ENCODE measurements around the gene LRBA. TPM values are rescaled to one million over a fixed set of nuclear protein-coding genes. Genes with fewer than 3 reads are reported as not detected.

LRBA gene
- total and polyA plus RNA-seq, 4 donors, result 8.2 to 69.8 (median 32.8) TPM

DNA sequence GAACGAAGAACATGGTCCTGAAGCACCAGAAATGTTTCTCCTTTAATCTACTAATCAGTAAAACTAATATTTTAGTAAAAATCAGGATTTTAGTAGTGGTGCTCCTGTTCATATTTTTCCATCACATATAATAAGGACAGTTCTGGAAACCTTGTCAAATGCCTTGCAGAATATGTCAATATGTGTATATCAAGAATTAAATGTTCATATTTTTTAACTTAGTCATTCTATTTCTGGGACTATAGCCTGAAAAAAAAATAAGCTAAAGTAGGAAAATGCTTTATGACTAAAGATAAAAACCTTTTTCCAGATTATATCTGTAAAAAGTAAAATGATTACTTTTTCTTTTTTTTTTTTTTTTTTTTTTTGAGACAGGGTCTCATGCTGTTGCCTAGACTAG lies 368.1 kb downstream of the LRBA start:
- Histone ChIP-seq H3K27me3 (ENCODE audit: control insufficient read depth in 4 of 4, insufficient read depth in 4 of 4, low read length in 3 of 4) (no peaks in the 10 kb centered on the region), H3K9ac (ENCODE audit: low read depth in 1 of 2, low read length in 2 of 2) (no peak overlapping the region), H3K9me3 (ENCODE audit: control insufficient read depth in 4 of 4, low read length in 3 of 4) (no peaks in the 10 kb centered on the region), H3K4me1 (ENCODE audit: control insufficient read depth in 4 of 4, insufficient read depth in 4 of 4, low read length in 3 of 4) (no peaks in the 10 kb centered on the region), H3K36me3 (ENCODE audit: control insufficient read depth in 4 of 4, insufficient read depth in 3 of 4, low read depth in 1 of 4, low read length in 3 of 4) (no peaks in the 10 kb centered on the region), H3K4me3 (ENCODE audit: low read depth in 1 of 3, low read length in 3 of 3) (no peak overlapping the region), H3K27ac (ENCODE audit: low read depth in 1 of 2, low read length in 2 of 2) (no peak overlapping the region)
- WGBS, result 94% methylated on average over 1 of the region's 1 CpG
- no peak for DNase-seq (ENCODE audit: low spot score)
- TF ChIP-seq FOXA1 (IDR thresholded peaks at IDR 0.05), result no peak
- TF ChIP-seq ZBTB33 (IDR thresholded peaks at IDR 0.05), result no peak
- TF ChIP-seq TAF1 (conservative IDR thresholded peaks at IDR 0.05), result no peak
- TF ChIP-seq HNF4A (conservative IDR thresholded peaks at IDR 0.05), result no peak
- no peak for TF ChIP-seq RAD21 (IDR thresholded peaks at IDR 0.05)
- TF ChIP-seq JUND (IDR thresholded peaks at IDR 0.05), result no peak
- TF ChIP-seq HNF4G (IDR thresholded peaks at IDR 0.05), result no peak
- no peak for TF ChIP-seq RXRA (IDR thresholded peaks at IDR 0.05)
- no peak for TF ChIP-seq ATF3 (IDR thresholded peaks at IDR 0.05)
- no peak for TF ChIP-seq REST (IDR thresholded peaks at IDR 0.05)
- no peak for TF ChIP-seq NR2F2 (IDR thresholded peaks at IDR 0.05)
- TF ChIP-seq YY1 (IDR thresholded peaks at IDR 0.05), result no peak
- no peak for TF ChIP-seq FOXA2 (IDR thresholded peaks at IDR 0.05)
- no peak for TF ChIP-seq SP1 (IDR thresholded peaks at IDR 0.05)
- no peak for TF ChIP-seq GABPA (IDR thresholded peaks at IDR 0.05 in 1 of 2, conservative IDR thresholded peaks at IDR 0.05 in 1 of 2)
- TF ChIP-seq, protein P1, sequence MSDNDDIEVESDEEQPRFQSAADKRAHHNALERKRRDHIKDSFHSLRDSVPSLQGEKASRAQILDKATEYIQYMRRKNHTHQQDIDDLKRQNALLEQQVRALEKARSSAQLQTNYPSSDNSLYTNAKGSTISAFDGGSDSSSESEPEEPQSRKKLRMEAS (IDR thresholded peaks at IDR 0.05), result no peak
- TF ChIP-seq EGR1 (IDR thresholded peaks at IDR 0.05; ENCODE audit: low read depth in 2 of 2), result no peak
- TF ChIP-seq, protein P2, sequence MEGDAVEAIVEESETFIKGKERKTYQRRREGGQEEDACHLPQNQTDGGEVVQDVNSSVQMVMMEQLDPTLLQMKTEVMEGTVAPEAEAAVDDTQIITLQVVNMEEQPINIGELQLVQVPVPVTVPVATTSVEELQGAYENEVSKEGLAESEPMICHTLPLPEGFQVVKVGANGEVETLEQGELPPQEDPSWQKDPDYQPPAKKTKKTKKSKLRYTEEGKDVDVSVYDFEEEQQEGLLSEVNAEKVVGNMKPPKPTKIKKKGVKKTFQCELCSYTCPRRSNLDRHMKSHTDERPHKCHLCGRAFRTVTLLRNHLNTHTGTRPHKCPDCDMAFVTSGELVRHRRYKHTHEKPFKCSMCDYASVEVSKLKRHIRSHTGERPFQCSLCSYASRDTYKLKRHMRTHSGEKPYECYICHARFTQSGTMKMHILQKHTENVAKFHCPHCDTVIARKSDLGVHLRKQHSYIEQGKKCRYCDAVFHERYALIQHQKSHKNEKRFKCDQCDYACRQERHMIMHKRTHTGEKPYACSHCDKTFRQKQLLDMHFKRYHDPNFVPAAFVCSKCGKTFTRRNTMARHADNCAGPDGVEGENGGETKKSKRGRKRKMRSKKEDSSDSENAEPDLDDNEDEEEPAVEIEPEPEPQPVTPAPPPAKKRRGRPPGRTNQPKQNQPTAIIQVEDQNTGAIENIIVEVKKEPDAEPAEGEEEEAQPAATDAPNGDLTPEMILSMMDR (IDR thresholded peaks at IDR 0.05; ENCODE audit: low read depth, low read length, missing input control), result no peak

Data from liver (tissue), 9 donors.